Myometrial cell (primary cell): Measurements from ENCODE around the gene DLX3. TPM values are rescaled to one million over a fixed set of nuclear protein-coding genes. Genes with fewer than 3 reads are reported as not detected.

Experiments used
- total RNA-seq: library from RNA; depleted of rRNA; stranded (reverse); fragments of >200 nt; gene quantifications from 2 replicates; pipeline ENCODE4 v1.2.3, GENCODE V29; 2015

Gene DLX3
- total RNA-seq, result not detected in 2 replicates

DNA sequence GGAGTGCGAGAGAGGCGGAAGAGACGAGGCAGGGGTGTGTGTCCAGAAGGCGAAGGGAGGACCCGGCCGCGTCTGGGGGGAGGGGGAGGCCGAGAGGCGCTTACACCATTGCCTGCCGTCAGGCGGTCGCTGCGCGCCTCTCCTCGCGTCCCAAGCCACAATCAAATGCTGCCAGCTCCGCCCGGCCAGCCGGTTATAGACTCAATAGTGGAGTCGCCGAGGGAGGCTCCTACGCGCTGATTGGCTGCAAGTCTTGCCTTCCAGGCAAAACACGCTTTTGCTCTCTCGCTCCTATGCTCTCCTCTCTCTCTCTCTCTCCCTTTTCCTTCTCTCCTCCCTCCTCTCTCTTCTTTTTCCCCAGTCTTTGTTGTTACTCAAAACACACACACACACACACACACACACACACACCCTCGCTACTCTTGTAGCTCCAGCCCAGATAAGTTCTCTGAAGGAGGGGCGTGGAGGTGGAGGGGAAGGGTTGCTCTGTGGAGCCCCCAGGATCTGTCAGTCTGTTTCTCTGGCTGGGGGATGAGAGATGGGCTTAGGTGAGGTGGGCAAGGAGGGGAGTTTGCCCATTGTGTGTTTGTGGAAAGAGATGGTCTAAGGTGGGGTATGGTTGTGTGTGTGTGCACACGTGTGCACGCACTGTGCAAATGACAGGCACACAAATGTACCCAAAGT lies at the start of gene DLX3:
Gene DLX3 (minus strand): TSS at position 170 of the 684 bp plus-strand sequence. CDS start 226 bp downstream, outside the sequence.

DNA sequence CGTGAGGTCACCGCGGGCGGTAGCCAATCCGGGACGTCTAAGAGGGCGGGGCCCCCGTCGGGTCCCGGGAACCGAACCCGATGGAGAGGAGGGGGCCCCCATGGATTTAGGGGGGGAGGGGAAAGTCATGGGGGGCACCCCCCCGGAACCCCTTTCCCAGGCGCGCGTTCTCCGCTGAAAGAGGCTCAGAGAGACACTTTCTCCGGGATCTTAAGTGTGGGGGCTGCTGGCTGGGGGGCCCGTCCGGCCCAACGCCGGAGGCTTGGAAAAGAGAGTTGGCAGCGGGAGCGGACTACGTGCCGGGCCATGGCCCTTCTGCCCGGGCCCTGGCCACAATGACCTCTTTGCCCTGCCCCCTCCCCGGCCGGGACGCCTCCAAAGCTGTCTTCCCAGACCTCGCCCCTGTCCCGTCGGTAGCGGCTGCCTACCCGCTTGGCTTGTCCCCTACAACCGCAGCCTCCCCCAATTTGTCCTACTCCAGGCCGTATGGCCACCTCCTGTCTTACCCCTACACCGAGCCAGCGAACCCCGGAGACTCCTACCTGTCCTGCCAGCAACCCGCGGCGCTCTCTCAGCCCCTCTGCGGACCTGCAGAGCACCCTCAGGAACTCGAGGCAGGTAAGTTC lies 25.8 kb downstream of the DLX3 start, which contains the start of gene DLX4:
Gene DLX4 (plus strand): TSS at position 57 of the 626 bp plus-strand sequence. CDS start 279 bp downstream, at position 336.

Other genes with a start within 250 kb of the DLX3 start
- gene FAM117A, start 231.1 kb downstream of the DLX3 start, total RNA-seq, result 2.5 and 10.4 TPM in 2 replicates
- gene KAT7, start 206.5 kb downstream of the DLX3 start, total RNA-seq, result 12.4 and 18.4 TPM in 2 replicates
- gene TAC4, start 147.2 kb downstream of the DLX3 start, total RNA-seq, result not detected in 2 replicates
- not detected in 2 replicates for gene DLX4, start 26.0 kb downstream of the DLX3 start, total RNA-seq
- gene ITGA3, start 60.9 kb upstream of the DLX3 start, total RNA-seq, result 236 and 336 TPM in 2 replicates
- 7.1 and 13.0 TPM in 2 replicates for gene PDK2, start 100.1 kb upstream of the DLX3 start, total RNA-seq
- gene SAMD14, start 134.9 kb upstream of the DLX3 start, total RNA-seq, result 1.2 and 1.4 TPM in 2 replicates
- 26.5 and 33.7 TPM in 2 replicates for gene PPP1R9B, start 155.5 kb upstream of the DLX3 start, total RNA-seq
- gene SGCA, start 170.8 kb upstream of the DLX3 start, total RNA-seq, result under 0.01 TPM in 1 of 2 replicates, not detected in the other
- 2,214 and 2,222 TPM in 2 replicates for gene COL1A1, start 206.4 kb upstream of the DLX3 start, total RNA-seq